Nephron progenitor cell (in vitro differentiated cells): ENCODE measurements around the gene GNB1.
"Not testable (repeated sequence)": the region's sequence is repeated elsewhere in the genome, so short reads cannot be mapped to it uniquely, and the experiment has no call there.

ENCODE experiments used
- DNase-seq: peaks from one replicate; pipeline ENCODE4 v3.0.0; 2021
- H3K27ac Mint-ChIP-seq: 2 replicates; pipeline ENCODE4 v1.8.0; 2021; ENCODE audit warnings: mild to moderate bottlenecking, moderate library complexity, mixed read lengths
- H3K27me3 Mint-ChIP-seq: 2 replicates; pipeline ENCODE4 v1.8.0; 2021; ENCODE audit warnings: mild to moderate bottlenecking, low read depth, mixed read lengths; ENCODE audit not compliant: poor library complexity
- H3K36me3 Mint-ChIP-seq: 2 replicates; pipeline ENCODE4 v1.8.0; 2021; ENCODE audit warnings: low read depth, mixed read lengths
- H3K4me1 Mint-ChIP-seq: 2 replicates; pipeline ENCODE4 v1.8.0; 2021; ENCODE audit warnings: mixed read lengths
- H3K4me3 Mint-ChIP-seq: 2 replicates; pipeline ENCODE4 v1.8.0; 2021; ENCODE audit warnings: mild to moderate bottlenecking, moderate library complexity, mixed read lengths
- H3K9me3 Mint-ChIP-seq: 2 replicates; pipeline ENCODE4 v1.8.0; 2021; ENCODE audit warnings: mild to moderate bottlenecking, moderate library complexity, mixed read lengths
- TF ChIP-seq, protein P1 (sequence below): fragments of 200-600 bp; sonication (generic); IDR thresholded peaks from 2 replicates; pipeline ENCODE4 v1.5.0; 2021; ENCODE audit warnings: antibody characterized with exemption

The GNB1 gene

GRCh38 chr1:1891349-1892078, 627 bp upstream of the GNB1 start:
- peaks cover 29% of the 10 kb centered on the region for H3K36me3 Mint-ChIP-seq
- TF ChIP-seq, protein P1, sequence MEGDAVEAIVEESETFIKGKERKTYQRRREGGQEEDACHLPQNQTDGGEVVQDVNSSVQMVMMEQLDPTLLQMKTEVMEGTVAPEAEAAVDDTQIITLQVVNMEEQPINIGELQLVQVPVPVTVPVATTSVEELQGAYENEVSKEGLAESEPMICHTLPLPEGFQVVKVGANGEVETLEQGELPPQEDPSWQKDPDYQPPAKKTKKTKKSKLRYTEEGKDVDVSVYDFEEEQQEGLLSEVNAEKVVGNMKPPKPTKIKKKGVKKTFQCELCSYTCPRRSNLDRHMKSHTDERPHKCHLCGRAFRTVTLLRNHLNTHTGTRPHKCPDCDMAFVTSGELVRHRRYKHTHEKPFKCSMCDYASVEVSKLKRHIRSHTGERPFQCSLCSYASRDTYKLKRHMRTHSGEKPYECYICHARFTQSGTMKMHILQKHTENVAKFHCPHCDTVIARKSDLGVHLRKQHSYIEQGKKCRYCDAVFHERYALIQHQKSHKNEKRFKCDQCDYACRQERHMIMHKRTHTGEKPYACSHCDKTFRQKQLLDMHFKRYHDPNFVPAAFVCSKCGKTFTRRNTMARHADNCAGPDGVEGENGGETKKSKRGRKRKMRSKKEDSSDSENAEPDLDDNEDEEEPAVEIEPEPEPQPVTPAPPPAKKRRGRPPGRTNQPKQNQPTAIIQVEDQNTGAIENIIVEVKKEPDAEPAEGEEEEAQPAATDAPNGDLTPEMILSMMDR, result no peak
- H3K4me3 Mint-ChIP-seq, result peak overlapping the region; percentile 80
- H3K9me3 Mint-ChIP-seq, result peaks cover 17% of the 10 kb centered on the region
- H3K27ac Mint-ChIP-seq, result peak overlapping the region; percentile 37
- no peaks in the 10 kb centered on the region for H3K27me3 Mint-ChIP-seq
- peak; percentile 70 for DNase-seq
- H3K4me1 Mint-ChIP-seq, result peaks cover 60% of the 10 kb centered on the region

- Mint-ChIP-seq H3K9me3 (peaks cover 22% of the 10 kb centered on the region), H3K4me1 (peaks cover 52% of the 10 kb centered on the region), H3K27ac (peak overlapping the region; percentile 10), H3K27me3 (no peaks in the 10 kb centered on the region), H3K4me3 (peak overlapping the region; percentile 87), H3K36me3 (peaks cover 33% of the 10 kb centered on the region)
- DNase-seq, result peak; percentile 55
- TF ChIP-seq, protein P1, result no peak
Observed at GRCh38 chr1:1889847-1890505, 911 bp downstream of the GNB1 start.

GRCh38 chr1:1889090-1889750, 1.7 kb downstream of the GNB1 start:
- Mint-ChIP-seq H3K4me1 (peaks cover 45% of the 10 kb centered on the region), H3K27ac (peak overlapping the region; percentile 10), H3K9me3 (peaks cover 22% of the 10 kb centered on the region), H3K36me3 (peaks cover 38% of the 10 kb centered on the region), H3K27me3 (no peaks in the 10 kb centered on the region), H3K4me3 (peak overlapping the region; percentile 87)
- TF ChIP-seq, protein P1, result no peak
- no peak for DNase-seq

- Mint-ChIP-seq H3K9me3 (peaks cover 30% of the 10 kb centered on the region), H3K4me1 (peaks cover 33% of the 10 kb centered on the region), H3K27ac (peak overlapping the region; percentile 87), H3K36me3 (peaks cover 84% of the 10 kb centered on the region)
- not testable (repeated sequence) for H3K27me3 Mint-ChIP-seq, H3K4me3 Mint-ChIP-seq, DNase-seq
Observed at GRCh38 chr1:1883890-1884289, 7.0 kb downstream of the GNB1 start.

- H3K9me3 Mint-ChIP-seq, result peaks cover 34% of the 10 kb centered on the region
- H3K4me1 Mint-ChIP-seq, result peaks cover 33% of the 10 kb centered on the region
- H3K27ac Mint-ChIP-seq, result peak overlapping the region; percentile 87
- no peak for DNase-seq
- H3K27me3 Mint-ChIP-seq, result peaks cover 2% of the 10 kb centered on the region
- peaks cover 84% of the 10 kb centered on the region for H3K36me3 Mint-ChIP-seq
- TF ChIP-seq, protein P1, result no peak
- H3K4me3 Mint-ChIP-seq, result no peak overlapping the region
Observed at GRCh38 chr1:1883092-1883873, 7.6 kb downstream of the GNB1 start.

DNA sequence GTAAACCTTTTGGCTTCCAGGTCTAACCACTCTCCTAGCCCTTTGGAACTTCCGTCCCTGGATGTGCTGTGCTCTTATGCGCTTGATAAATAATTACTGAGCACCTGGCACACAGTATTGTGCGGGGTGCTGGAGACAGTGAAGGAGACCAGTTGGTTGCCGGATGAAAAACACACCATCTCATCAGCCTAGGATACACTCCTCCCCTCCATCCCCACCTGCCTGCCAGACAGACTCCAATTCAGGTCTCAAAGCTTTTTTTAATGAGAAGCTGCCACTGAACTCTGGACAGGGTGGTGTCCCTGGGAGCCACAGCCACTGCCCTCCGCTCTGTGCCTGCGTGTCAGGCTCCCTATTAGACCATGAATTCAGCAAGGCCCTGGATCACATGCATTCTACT, 9.2 kb downstream of the GNB1 start:
- Mint-ChIP-seq H3K27me3 (peaks cover 2% of the 10 kb centered on the region), H3K4me3 (no peak overlapping the region)

More for the DNA sequence above, 9.2 kb downstream of the GNB1 start:
- peaks cover 31% of the 10 kb centered on the region for H3K9me3 Mint-ChIP-seq
- TF ChIP-seq, protein P1, result no peak
- peak overlapping the region; percentile 86 for H3K27ac Mint-ChIP-seq
- no peak for DNase-seq
- peaks cover 80% of the 10 kb centered on the region for H3K36me3 Mint-ChIP-seq
- peaks cover 33% of the 10 kb centered on the region for H3K4me1 Mint-ChIP-seq
